Endothelial cell (in vitro differentiated cells): ENCODE measurements around the gene KCNJ14. TPM values are rescaled to one million over a fixed set of nuclear protein-coding genes. Genes with fewer than 3 reads are reported as not detected.

Source experiments
- DNase-seq: peaks from one replicate; pipeline ENCODE4 v3.0.0; 2021; ENCODE audit warnings: low spot score
- H3K27ac Mint-ChIP-seq: one replicate; pipeline ENCODE4 v1.8.0; 2021; ENCODE audit warnings: mixed read lengths, inconsistent platforms; ENCODE audit not compliant: unreplicated experiment
- H3K27me3 Mint-ChIP-seq: one replicate; pipeline ENCODE4 v1.8.0; 2021; ENCODE audit warnings: mild to moderate bottlenecking, moderate library complexity, mixed read lengths, inconsistent platforms; ENCODE audit not compliant: unreplicated experiment
- H3K36me3 Mint-ChIP-seq: one replicate; pipeline ENCODE4 v1.8.0; 2021; ENCODE audit warnings: mild to moderate bottlenecking, low read depth, mixed read lengths, inconsistent platforms; ENCODE audit not compliant: unreplicated experiment
- H3K4me1 Mint-ChIP-seq: one replicate; pipeline ENCODE4 v1.8.0; 2021; ENCODE audit warnings: mild to moderate bottlenecking, mixed read lengths, inconsistent platforms; ENCODE audit not compliant: unreplicated experiment
- H3K4me3 Mint-ChIP-seq: one replicate; pipeline ENCODE4 v1.8.0; 2021; ENCODE audit warnings: mild to moderate bottlenecking, mixed read lengths, inconsistent platforms; ENCODE audit not compliant: unreplicated experiment
- H3K9me3 Mint-ChIP-seq: one replicate; pipeline ENCODE4 v1.8.0; 2021; ENCODE audit warnings: mixed read lengths, inconsistent platforms; ENCODE audit not compliant: unreplicated experiment
- total RNA-seq: library from RNA; stranded (reverse); fragmentation: NEBNext Ultra II Directional; extraction: Animal tissue kit (Norgen Biotek cat#: 25700); gene quantifications from one replicate; pipeline ENCODE4 v1.2.1, GENCODE V29; 2021; ENCODE audit not compliant: unreplicated experiment
- TF ChIP-seq, protein P1 (sequence below): fragments of 200-600 bp; sonication (generic); IDR thresholded peaks from one replicate; pipeline ENCODE4 v1.5.0; 2021; ENCODE audit warnings: antibody characterized with exemption; ENCODE audit not compliant: unreplicated experiment

The KCNJ14 gene
- total RNA-seq, 1 donor from 2014 or later, result 0.95 TPM

DNA sequence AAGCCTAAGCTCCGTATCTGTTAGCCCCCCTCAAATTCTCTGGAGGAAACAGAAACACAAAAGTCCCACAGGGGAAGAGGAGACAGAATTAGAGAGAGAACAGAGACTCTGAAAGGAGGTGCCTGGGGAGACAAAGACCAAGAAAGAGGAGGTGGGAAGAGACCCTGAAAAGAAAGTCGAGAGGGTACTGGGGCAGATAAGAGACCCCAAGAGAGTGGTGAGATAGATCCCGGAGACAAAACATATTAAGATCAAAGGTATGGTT, 10.5 kb upstream of the KCNJ14 start:
- DNase-seq, result no peak
- Mint-ChIP-seq H3K4me1 (peaks cover 16% of the 10 kb centered on the region), H3K9me3 (no peaks in the 10 kb centered on the region), H3K36me3 (peaks cover 19% of the 10 kb centered on the region), H3K4me3 (peak overlapping the region; percentile 95), H3K27me3 (peaks cover 24% of the 10 kb centered on the region), H3K27ac (peak overlapping the region; percentile 98)
- TF ChIP-seq, protein P1, sequence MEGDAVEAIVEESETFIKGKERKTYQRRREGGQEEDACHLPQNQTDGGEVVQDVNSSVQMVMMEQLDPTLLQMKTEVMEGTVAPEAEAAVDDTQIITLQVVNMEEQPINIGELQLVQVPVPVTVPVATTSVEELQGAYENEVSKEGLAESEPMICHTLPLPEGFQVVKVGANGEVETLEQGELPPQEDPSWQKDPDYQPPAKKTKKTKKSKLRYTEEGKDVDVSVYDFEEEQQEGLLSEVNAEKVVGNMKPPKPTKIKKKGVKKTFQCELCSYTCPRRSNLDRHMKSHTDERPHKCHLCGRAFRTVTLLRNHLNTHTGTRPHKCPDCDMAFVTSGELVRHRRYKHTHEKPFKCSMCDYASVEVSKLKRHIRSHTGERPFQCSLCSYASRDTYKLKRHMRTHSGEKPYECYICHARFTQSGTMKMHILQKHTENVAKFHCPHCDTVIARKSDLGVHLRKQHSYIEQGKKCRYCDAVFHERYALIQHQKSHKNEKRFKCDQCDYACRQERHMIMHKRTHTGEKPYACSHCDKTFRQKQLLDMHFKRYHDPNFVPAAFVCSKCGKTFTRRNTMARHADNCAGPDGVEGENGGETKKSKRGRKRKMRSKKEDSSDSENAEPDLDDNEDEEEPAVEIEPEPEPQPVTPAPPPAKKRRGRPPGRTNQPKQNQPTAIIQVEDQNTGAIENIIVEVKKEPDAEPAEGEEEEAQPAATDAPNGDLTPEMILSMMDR, result no peak

DNA sequence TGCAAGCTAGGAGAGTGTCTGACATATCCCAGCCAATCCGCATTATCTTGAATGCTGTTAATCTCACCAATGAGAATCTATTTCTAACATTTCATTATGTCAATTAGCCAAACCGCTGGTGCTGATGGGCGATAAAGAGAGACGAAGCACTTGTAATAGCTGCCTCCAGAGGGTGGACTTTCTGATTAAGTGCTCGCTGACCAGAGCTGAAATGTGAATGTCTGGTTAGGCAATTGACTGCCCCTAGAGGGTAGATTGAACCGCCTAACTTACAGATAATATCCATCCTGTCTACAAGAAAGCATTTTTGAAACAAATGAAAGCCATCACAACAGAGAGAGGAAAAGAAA, 10.1 kb upstream of the KCNJ14 start:
- Mint-ChIP-seq H3K27me3 (peaks cover 24% of the 10 kb centered on the region), H3K27ac (peak overlapping the region; percentile 98), H3K4me3 (peak overlapping the region; percentile 95), H3K36me3 (peaks cover 19% of the 10 kb centered on the region), H3K4me1 (peaks cover 16% of the 10 kb centered on the region), H3K9me3 (no peaks in the 10 kb centered on the region)
- peak; percentile 48 for DNase-seq
- TF ChIP-seq, protein P1, result no peak

DNA sequence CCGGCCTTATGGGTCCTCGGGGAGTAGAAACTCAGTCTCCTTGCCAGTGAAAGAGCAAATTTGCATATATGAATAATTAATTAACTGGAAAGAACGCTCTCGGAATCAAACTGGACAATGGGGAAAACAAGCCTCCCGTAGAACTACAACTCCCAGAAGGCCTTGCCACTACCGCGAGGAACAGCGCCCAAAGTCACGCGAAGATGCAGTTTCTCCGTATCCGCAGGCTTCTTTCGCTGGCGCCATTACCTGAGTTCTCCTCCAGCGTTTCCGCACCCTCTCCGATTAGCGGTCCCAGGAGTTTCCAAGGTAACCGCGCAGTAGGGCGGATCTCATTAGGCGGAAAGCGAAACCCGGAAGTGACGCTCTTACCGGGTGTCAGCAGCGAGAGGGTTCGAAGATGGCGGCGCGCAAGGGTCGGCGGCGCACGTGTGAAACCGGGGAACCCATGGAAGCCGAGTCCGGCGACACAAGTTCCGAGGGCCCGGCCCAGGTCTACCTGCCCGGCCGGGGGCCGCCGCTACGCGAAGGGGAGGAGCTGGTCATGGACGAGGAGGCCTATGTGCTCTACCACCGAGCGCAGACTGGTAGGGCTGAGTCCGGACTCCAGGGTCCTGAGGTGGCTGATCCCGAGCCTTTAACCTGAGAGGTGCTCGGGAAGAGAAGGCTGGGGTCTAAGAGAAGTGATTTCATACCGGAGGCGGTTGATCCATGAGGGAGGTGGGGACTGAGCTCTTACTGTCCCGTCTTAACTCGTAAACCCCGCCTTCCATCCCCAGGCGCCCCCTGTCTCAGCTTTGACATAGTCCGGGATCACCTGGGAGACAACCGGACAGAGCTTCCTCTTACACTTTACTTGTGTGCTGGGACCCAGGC, 9.5 kb upstream of the KCNJ14 start, which contains the start of gene GRWD1:
Gene GRWD1 (plus strand): TSS at position 378 of the 876 bp plus-strand sequence. CDS start 23 bp downstream, at position 401.
- TF ChIP-seq, protein P1, result no peak
- Mint-ChIP-seq H3K4me3 (peak within 1 kb of the TSS; percentile 95), H3K27ac (peak within 1 kb of the TSS; percentile 98), H3K4me1 (peaks cover 16% of the 10 kb centered on the region), H3K36me3 (peaks cover 19% of the 10 kb centered on the region), H3K9me3 (no peaks in the 10 kb centered on the region), H3K27me3 (peaks cover 24% of the 10 kb centered on the region)
- peak; percentile 83 for DNase-seq

DNA sequence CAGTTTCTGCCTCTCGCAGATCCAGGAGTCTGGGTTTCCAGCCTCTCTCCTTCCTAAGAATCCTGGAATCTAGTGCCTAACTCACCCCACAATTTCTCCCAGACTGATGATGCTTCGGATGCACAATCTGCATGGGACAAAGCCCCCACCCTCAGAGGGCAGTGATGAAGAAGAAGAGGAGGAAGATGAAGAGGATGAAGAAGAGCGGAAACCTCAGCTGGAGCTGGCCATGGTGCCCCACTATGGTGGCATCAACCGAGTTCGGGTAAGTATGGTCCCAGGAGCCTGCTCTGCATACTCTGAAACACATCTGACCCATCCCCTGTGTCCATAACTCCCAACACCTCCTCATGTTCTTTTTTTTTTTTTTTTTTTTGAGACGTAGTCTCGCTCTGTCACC, 8.8 kb upstream of the KCNJ14 start:
- no peaks in the 10 kb centered on the region for H3K9me3 Mint-ChIP-seq
- TF ChIP-seq, protein P1, result no peak
- peak overlapping the region; percentile 95 for H3K4me3 Mint-ChIP-seq
- peaks cover 16% of the 10 kb centered on the region for H3K4me1 Mint-ChIP-seq
- peaks cover 20% of the 10 kb centered on the region for H3K27me3 Mint-ChIP-seq
- peak overlapping the region; percentile 98 for H3K27ac Mint-ChIP-seq
- no peak for DNase-seq
- H3K36me3 Mint-ChIP-seq, result peaks cover 19% of the 10 kb centered on the region

DNA sequence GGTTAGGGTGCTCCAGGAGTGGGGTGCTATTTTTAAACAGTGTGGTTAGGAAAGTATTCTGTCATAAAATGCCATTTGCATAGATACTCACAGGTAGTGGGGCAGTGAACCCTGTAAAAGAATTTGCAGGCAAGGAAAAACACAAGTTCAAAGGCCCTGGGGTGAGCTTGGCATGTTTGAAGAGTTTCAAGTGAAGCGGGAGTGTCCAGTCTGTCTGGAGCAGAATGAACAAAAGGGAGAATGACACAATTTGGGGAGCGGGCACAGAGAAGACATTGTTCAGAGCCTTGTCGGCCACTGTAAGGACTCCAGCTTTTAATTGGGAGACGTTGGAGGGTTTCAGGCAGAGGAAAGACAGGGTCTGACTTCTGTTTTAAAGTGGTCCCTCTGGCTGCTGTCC, 6.8 kb upstream of the KCNJ14 start:
- TF ChIP-seq, protein P1, result no peak
- H3K9me3 Mint-ChIP-seq, result no peaks in the 10 kb centered on the region
- H3K4me1 Mint-ChIP-seq, result peaks cover 16% of the 10 kb centered on the region
- DNase-seq, result no peak
- H3K27me3 Mint-ChIP-seq, result peaks cover 16% of the 10 kb centered on the region
- no peak overlapping the region for H3K4me3 Mint-ChIP-seq
- H3K36me3 Mint-ChIP-seq, result peaks cover 18% of the 10 kb centered on the region
- no peak overlapping the region for H3K27ac Mint-ChIP-seq
